Kidney epithelial cell (primary cell): ENCODE data around the gene CNGA4. TPM values are rescaled to one million over a fixed set of nuclear protein-coding genes. Genes with fewer than 3 reads are reported as not detected.

ENCODE experiments used
- DNase-seq: peaks from one replicate; pipeline ENCODE4 v3.0.0-alpha.2; 2010; ENCODE audit warnings: low read depth
- H3K27me3 ChIP-seq: 2 replicates; pipeline ENCODE4 v1.6.0; 2011; ENCODE audit warnings: low read length; ENCODE audit not compliant: control insufficient read depth, insufficient read depth
- H3K36me3 ChIP-seq: 2 replicates; pipeline ENCODE4 v1.5.1; 2011; ENCODE audit warnings: low read length; ENCODE audit not compliant: control insufficient read depth, insufficient read depth
- H3K4me3 ChIP-seq: 2 replicates; pipeline ENCODE4 v1.5.1; 2011; ENCODE audit warnings: low read depth, mild to moderate bottlenecking, control low read depth, low read length
- total RNA-seq: library from RNA; depleted of rRNA; stranded (reverse); fragments of >200 nt; gene quantifications from 2 replicates; pipeline ENCODE4 v1.2.3, GENCODE V29; 2015
- TF ChIP-seq, protein P1 (sequence below): IDR thresholded peaks from 2 replicates; pipeline ENCODE4 v1.5.1; 2011; ENCODE audit warnings: mild to moderate bottlenecking, moderate library complexity, low read length, control low read depth, inconsistent platforms; ENCODE audit not compliant: insufficient read depth, poor library complexity, severe bottlenecking

The CNGA4 gene
- total RNA-seq, 1 donor from 2014 or later = 0.54 TPM

DNA sequence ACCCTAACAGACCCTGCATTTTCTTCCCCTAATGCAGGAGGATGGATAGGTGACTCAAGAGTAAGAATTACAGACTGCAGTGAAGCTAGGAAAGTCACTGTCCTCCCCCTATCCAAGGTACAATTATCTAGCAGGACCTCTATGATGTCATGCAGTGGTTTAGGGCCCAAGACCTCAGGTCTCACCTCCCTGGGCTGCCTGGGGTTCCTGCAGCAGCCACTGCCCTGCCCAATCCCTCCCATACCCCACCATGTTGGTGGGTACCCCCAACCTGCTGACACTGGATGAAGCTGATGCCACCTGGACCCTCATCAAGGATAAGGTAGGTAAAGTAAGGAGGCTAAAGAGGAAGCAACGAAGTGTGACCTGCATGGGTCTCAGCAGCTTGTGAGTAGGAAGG lies 33.5 kb upstream of the CNGA4 start, which contains the start of gene C11orf42:
TSS of gene C11orf42 (plus strand) at position 192 of the 400 bp plus-strand sequence. CDS start at position 251, 59 bp downstream.
- Histone ChIP-seq H3K36me3 (peaks cover 1% of the 10 kb centered on the region), H3K27me3 (no peaks in the 10 kb centered on the region), H3K4me3 (no peak within 1 kb of the TSS)
- TF ChIP-seq, protein P1, sequence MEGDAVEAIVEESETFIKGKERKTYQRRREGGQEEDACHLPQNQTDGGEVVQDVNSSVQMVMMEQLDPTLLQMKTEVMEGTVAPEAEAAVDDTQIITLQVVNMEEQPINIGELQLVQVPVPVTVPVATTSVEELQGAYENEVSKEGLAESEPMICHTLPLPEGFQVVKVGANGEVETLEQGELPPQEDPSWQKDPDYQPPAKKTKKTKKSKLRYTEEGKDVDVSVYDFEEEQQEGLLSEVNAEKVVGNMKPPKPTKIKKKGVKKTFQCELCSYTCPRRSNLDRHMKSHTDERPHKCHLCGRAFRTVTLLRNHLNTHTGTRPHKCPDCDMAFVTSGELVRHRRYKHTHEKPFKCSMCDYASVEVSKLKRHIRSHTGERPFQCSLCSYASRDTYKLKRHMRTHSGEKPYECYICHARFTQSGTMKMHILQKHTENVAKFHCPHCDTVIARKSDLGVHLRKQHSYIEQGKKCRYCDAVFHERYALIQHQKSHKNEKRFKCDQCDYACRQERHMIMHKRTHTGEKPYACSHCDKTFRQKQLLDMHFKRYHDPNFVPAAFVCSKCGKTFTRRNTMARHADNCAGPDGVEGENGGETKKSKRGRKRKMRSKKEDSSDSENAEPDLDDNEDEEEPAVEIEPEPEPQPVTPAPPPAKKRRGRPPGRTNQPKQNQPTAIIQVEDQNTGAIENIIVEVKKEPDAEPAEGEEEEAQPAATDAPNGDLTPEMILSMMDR = no peak
- DNase-seq = no peak

DNA sequence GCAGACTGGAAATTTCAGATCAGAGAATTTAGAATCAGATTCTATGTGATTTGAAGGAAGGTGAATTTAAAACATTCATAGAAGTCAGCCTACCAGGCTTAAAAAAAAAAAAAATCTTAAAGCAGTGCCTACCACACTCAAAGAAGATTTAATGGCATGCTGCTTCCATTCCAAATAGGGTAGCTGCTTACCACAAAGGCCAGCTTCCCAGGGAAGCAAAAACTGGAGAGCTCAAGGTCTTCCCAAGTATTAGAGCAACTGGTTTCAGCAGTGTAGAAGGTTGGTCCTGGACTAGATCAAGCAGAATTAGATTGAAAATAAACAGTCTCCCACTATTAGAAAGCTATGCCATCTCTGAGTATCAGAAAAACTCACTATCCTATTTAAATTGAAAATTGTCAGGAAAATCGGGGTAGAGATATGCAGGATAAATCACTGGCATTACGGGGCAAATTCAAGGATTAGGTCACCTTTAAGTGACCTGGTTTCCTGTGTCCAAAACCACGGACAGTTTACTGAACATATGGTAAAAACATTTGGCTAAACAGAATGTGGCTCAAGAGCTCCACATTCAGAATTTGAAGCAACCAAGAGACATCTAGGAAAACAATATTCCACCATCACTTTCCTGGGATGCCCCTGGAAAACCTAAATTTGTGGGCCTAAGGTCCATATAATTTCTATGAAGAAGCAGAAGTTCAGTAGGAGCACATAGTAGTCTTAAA lies 32.3 kb upstream of the CNGA4 start:
- peaks cover 1% of the 10 kb centered on the region for H3K36me3 ChIP-seq
- no peak for DNase-seq

DNA sequence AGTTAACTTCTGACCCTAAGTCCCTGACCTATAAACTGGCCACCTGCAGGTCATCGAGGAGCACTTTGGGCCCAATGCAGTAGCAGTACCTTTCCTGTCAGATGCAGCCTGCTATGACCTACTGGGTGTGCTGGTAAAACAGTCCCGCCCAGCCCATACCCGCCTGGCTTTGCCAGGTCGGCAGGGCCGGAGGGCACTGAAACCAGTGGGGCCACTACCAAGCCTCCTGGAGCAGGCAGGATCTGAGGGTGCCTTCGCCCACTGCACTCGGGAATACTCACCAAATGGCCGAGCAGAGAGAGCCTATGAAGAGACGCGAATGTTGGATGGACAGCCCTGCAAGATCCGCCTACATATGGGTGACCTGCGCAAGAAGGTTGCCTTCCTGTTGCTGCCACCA lies 29.1 kb upstream of the CNGA4 start:
- no peaks in the 10 kb centered on the region for H3K36me3 ChIP-seq
- TF ChIP-seq, protein P1 = no peak
- H3K4me3 ChIP-seq = no peak overlapping the region
- no peak for DNase-seq
- no peaks in the 10 kb centered on the region for H3K27me3 ChIP-seq

More for the DNA sequence above, 32.3 kb upstream of the CNGA4 start:
- TF ChIP-seq, protein P1 = no peak
- H3K4me3 ChIP-seq = no peak overlapping the region
- H3K27me3 ChIP-seq = no peaks in the 10 kb centered on the region

DNA sequence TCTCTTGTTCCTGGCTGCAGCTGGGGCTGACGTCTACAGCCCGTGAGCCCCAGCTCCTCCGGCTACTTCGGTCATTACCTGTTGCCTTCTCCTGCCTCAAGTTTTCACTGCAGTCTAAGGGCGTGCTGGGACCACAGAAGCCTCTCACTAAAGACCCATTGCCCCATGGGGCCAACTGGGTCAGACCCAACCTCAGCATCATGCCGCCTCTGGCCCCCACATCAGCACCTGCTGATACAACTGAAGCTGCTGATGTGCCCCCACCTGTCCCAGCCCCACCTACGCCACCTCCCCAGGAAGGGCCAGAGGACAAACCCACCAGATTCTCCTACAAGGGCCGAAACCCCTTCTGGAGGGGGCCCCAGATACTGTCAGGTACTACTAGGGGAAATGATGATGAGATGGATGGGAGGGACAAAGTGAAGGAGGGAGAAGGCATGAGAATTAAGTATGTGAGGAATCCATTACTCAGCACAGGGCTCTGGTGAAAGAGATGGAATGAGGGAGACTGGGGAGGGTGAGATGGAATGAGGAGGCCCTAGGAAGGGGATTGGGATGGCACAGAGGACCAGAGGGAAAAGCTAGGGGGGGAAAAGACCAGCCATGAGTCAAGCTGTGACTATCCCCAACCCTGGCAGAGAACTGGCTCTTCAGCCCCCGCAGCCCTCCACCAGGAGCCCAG lies 28.5 kb upstream of the CNGA4 start:
- H3K27me3 ChIP-seq = no peaks in the 10 kb centered on the region
- no peaks in the 10 kb centered on the region for H3K36me3 ChIP-seq
- H3K4me3 ChIP-seq = no peak overlapping the region
- no peak for DNase-seq
- TF ChIP-seq, protein P1 = no peak

DNA sequence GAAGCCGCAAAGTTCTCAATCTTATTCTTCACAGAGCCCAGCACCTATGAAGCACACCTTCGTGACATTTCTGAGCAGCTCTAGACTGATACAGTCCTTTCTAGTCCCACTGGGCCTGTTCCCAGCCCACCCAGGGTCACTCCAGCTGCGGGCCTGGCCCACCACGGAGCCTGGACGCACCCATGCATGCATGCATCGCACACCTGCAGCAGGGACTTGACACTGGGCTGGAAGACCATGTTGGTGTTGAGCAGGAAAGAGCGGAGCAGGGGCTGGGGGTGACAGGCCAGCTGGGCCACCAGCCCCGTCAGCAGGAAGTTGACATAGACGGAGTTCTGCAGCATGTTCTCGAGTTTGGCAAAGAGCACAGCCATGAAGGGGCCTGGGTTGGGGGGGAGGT lies 24.4 kb upstream of the CNGA4 start:
- TF ChIP-seq, protein P1 = no peak
- DNase-seq = no peak
- H3K4me3 ChIP-seq = no peak overlapping the region
- no peaks in the 10 kb centered on the region for H3K27me3 ChIP-seq
- H3K36me3 ChIP-seq = peaks cover 6% of the 10 kb centered on the region
